ENCODE data around the gene TMEM184A.

TMEM184A gene

GRCh38 chr7:1554333-1555045 is 1.5 kb downstream of the TMEM184A start:
- H3K4me3 ChIP-seq (ENCODE audit: low read length) = no peak overlapping the region
- TF ChIP-seq CTCF (conservative IDR thresholded peaks at IDR 0.05; ENCODE audit: low read length) = no peak
- no peak for DNase-seq (ENCODE audit: low read depth)

GRCh38 chr7:1553512-1554210 is 2.3 kb downstream of the TMEM184A start:
- TF ChIP-seq CTCF (conservative IDR thresholded peaks at IDR 0.05; ENCODE audit: low read length) = no peak
- no peak overlapping the region for H3K4me3 ChIP-seq (ENCODE audit: low read length)
- DNase-seq (ENCODE audit: low read depth) = no peak

- H3K4me3 ChIP-seq (ENCODE audit: low read length) = no peak overlapping the region
- no peak for TF ChIP-seq CTCF (conservative IDR thresholded peaks at IDR 0.05; ENCODE audit: low read length)
- no peak for DNase-seq (ENCODE audit: low read depth)
Measured at GRCh38 chr7:1552200-1552599, 3.8 kb downstream of the TMEM184A start.

- H3K4me3 ChIP-seq (ENCODE audit: low read length) = no peak overlapping the region
- no peak for DNase-seq (ENCODE audit: low read depth)
- TF ChIP-seq CTCF (conservative IDR thresholded peaks at IDR 0.05; ENCODE audit: low read length) = no peak
Measured at GRCh38 chr7:1550846-1551155, 5.2 kb downstream of the TMEM184A start.

GRCh38 chr7:1550005-1550845 is 5.8 kb downstream of the TMEM184A start:
- TF ChIP-seq CTCF (conservative IDR thresholded peaks at IDR 0.05; ENCODE audit: low read length) = no peak
- no peak for DNase-seq (ENCODE audit: low read depth)
- H3K4me3 ChIP-seq (ENCODE audit: low read length) = no peak overlapping the region

- H3K4me3 ChIP-seq (ENCODE audit: low read length) = no peak overlapping the region
- DNase-seq (ENCODE audit: low read depth) = no peak
- TF ChIP-seq CTCF (conservative IDR thresholded peaks at IDR 0.05; ENCODE audit: low read length) = no peak
Measured at GRCh38 chr7:1549357-1550004, 6.5 kb downstream of the TMEM184A start.

Data from AG10803 (cell line).